SIG-M5 (cell line): ENCODE data around the gene PTRH2.
"Not testable (repeated sequence)": the region's sequence is repeated elsewhere in the genome, so short reads cannot be mapped to it uniquely, and the experiment has no call there.

ENCODE experiments used
- DNase-seq: peaks from one replicate; lab custom pipeline; 2025; lab: John Stamatoyannopoulos, UW

PTRH2 gene

GRCh38 chr17:59707149-59707970 lies at the start of gene PTRH2, which contains the start of gene VMP1:
Gene PTRH2, minus strand, starts transcription at chr17:59707430. Its CDS starts 9,452 bp downstream, at chr17:59697978.
Gene VMP1, plus strand, starts transcription at chr17:59707654. Its CDS starts 23,793 bp downstream, at chr17:59731447.
- DNase-seq, result peak; percentile 100

DNA sequence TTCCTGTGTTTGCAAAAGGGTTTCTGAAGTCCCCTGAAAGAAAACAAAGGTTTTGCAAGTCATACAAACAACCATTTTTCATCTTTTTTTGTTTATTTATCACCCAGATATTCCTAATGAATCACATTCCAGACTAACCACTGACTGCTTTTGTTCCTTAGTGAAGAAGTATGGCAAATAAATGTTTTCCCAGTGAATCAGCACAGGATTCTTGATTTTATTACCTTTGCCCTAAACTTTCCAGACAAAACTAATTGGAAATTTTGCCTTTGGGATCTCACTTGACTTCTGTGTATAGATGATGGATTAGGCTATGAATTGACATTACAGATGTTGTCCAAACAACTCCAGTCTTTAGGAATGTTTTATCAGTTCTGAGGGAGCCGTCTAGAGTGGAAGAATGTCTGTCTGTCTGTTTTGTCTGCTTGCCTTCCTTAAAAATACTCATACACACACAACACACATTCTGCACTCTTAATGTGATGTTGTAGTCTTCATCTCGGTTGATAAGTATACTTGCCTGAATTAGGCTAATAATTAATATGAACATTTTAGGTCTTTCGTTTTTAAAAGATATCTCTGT lies 49.1 kb upstream of the PTRH2 start:
- DNase-seq, result no peak

DNA sequence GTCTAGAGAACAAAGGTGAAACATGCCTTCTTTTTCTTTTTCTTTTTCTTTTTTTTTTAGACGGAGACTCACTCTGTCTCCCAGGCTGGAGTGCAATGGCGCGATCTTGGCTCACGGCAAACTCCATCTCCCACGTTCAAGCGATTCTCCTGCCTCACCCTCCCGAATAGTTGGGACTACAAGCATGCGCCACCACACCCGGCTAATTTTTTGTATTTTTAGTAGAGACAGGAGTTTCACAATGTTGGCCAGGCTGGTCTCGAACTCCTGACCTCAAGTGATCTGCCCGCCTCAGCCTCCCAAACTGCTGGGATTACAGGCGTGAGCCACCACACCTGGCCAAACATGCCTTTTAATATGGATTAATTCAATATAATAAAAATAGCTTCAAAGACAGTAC lies 47.8 kb upstream of the PTRH2 start:
- DNase-seq, result not testable (repeated sequence)

DNA sequence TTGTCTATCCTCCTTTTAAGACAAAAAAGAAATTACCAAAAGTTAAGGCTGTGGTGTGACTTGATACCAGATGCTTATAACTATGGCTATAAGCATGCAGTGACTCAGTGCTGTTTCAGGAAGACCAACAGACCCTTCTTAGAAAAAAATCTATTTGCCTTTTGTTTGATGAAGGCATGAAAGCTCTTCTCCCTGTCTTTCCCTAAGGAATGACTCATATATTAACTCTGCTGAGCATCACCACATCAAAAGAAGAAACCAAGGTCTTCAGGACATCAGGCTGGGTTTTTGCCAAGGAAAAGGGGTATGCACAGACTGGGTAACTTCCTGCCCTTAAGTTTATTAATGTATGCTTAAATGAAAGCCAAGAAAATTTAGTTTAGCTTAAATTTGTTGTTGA lies 47.3 kb upstream of the PTRH2 start:
- DNase-seq, result no peak

DNA sequence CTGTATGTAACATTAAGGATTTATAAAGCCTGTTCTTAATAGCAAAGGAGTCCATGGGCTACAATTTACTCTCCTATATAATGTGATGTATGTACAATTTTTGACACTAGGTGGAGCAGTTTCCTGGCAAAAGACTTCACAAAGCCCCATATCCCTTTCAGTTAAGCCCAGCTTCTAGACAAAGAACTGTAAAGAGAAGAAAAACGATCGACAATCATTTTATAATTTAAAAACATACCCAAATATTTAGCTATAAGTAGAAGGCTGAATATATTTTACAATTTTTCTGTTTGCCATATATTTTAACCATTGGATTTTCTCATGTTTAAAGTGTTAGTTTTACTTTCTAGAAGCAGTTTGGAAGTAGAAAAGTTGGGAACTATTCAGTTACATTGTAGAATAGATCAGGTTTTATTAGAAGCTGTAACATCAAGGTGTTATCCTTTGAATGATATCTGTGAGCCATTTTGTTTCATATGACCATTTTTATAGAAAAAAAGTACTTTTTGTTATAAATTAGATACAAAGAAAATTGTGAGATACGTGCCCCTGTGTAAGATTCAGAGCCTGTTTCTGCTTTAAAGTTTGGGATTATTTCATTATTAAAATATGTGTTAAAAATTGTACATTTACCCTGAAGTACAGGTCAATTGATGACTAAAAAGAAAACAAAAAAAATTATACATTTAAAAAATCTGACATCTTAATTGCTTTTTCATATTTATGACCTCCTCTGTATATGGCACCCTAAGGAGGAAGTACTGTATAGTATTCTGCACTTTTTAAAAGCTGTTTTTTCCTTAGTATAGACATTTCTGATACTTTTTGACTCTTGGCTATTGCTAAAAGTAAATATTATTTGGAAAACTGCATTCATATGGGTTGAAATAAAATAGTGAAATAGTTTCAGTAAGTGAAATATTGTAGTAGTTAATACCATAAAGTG lies 46.6 kb upstream of the PTRH2 start:
- DNase-seq, result peak; percentile 39

GRCh38 chr17:59752922-59753321 lies 45.7 kb upstream of the PTRH2 start:
- DNase-seq, result no peak

DNA sequence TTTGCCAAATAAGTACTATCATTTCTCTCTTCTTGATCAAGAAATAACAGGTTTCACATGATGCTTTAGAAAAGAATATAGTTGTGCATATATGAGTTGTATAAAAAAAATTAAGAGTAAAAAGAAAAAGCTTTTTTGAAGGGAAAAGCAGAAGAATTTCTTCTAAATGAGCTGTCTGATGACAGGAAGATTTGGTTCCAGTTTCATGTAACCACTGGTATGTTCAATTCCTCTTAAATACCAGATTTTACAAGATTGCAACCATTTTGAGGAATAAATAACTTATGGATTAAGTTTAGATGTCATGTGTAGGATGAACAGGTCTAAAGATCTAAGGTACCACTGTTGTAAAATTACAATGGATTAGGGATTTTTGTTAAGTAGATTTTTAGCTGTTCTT lies 45.2 kb upstream of the PTRH2 start:
- no peak for DNase-seq

DNA sequence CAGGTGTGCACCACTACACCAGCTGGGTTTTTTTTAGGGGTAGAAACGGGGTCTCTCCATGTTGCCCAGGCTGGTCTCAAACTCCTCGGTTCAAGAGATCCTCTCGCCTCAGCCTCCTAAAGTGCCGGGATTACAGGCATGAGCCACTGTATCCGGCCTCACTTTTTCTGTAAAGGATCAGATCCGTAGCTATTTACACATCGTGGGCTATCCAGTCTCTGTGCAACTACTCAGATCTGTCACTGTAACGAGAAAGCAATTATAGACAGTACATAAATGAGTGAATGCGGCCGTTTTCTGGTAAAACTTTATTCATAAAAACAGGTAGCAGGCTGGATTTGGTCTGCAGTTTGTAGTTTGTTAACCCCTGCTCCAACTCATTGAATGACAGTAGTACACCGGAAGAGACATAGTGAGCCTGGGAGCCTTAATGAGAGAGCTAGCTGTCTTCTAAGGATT lies 44.8 kb upstream of the PTRH2 start:
- DNase-seq, result no peak

- DNase-seq, result no peak
These were observed 41.4 kb upstream of the PTRH2 start for GRCh38 chr17:59748591-59748990.

GRCh38 chr17:59746849-59747445 lies 39.7 kb upstream of the PTRH2 start:
- no peak for DNase-seq

DNA sequence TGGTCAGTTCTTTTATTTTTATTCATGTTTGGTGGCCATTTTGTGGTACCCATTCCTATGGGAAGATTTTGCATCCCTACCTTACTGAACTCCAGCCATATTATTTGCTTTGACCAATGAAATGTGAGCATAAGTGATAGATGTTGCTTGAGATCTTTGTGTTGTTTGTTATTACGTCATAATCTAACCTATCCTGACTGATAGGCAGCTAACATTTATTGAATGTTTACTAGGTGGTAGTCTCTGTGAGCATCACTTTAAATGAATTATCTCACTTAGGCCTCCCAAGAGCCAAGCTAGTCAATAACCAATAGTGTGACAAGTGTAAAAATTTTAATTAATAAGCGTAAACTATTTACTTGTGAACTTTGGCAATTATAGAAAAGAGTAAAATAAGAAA lies 37.8 kb upstream of the PTRH2 start:
- DNase-seq, result no peak

- DNase-seq, result no peak
These were observed 36.6 kb upstream of the PTRH2 start for GRCh38 chr17:59743842-59744241.

GRCh38 chr17:59737324-59737723 lies 30.1 kb upstream of the PTRH2 start:
- DNase-seq, result no peak

GRCh38 chr17:59734226-59734625 lies 27.0 kb upstream of the PTRH2 start:
- no peak for DNase-seq

DNA sequence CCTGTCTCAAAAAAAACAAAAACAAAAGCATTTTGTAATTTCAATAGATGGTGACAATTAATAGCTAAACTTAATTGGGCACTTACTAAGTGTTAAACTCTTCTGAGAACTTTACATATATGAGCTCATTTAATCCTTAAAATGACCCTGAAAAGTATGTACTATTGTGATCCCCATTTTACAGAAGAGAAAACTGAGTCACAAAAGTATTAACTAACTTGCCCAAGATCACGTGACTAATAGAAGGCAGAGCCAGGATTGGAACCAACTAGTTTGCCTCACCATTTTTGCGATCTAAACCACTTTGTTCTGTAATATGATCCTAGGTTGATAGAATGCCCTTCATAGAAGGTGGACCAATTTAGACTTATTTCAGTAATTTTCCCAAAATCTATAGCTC lies 26.5 kb upstream of the PTRH2 start:
- DNase-seq, result no peak

DNA sequence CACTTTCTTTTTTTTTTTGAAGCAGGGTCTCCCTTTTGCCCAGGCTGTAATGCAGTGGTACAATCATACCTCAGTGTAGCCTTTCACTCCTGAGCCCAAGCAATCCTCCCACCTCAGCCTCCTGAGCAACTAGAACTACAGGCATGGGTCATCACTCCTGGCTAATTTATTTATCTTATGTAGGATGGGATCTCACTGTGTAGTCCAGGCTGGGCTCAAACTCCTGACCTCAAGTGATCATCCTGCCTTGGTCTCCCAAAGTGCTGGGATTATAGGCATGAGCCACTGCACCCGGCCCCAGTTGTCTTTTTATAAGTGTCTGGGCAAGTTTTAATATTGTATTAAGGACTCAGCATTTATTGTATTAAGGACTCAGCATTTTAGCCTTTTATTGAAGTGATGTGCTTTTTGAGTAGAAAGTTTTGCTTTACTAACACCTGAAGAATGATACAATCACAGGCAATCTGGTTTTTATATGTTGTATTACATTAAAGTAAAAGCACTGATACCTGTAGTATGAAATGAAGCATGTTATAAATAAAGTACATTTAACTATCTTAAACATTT lies 23.1 kb upstream of the PTRH2 start:
- DNase-seq, result no peak

- DNase-seq, result no peak
These were observed 20.7 kb upstream of the PTRH2 start for GRCh38 chr17:59727817-59728533.

GRCh38 chr17:59725691-59726090 lies 18.5 kb upstream of the PTRH2 start:
- peak; percentile 52 for DNase-seq

DNA sequence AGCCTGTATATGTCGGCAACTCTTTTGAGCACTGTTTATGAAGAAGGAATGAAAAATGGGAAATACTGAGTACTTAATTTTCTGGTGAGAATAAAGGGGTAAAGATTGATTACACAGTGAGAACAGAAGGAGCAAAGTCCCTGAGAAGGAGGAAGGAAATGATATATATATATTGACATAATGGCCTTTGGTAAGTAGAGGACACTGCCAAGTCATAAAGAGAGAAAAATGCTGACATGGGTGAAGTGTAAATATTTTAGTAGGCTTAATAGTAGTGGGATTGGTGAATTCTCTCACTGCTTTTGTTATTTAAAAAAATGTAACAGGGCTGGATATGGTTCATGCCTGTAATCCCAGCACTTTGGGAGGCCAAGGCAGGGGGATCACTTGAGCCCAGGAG lies 16.4 kb upstream of the PTRH2 start:
- no peak for DNase-seq

- DNase-seq, result no peak
These were observed 15.8 kb upstream of the PTRH2 start for GRCh38 chr17:59723041-59723440.

DNA sequence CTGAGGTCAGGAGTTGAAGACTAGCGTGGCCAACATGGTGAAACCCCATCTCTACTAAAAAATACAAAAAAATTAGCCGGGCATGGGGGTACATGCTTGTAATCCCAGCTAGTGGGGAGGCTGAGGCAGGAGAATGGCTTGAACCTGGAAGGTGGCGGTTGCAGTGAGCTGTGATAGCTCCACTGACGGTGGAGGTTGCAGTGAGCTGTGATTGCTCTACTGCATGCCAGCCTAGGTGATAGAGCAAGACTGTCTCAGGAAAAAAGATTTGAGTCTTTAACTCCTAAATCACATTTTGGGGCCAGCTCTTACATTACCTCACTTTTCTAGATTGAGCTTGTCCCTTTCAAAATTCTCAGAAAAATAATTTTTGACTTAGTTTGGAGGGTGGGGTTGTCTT lies 15.4 kb upstream of the PTRH2 start:
- DNase-seq, result no peak
